AML-193 (cell line): Measurements from ENCODE around the gene SSU72.
"Not testable (repeated sequence)": the region's sequence is repeated elsewhere in the genome, so short reads cannot be mapped to it uniquely, and the experiment has no call there.

Experiments
- DNase-seq, 2 experiments: peaks; one replicate each; lab custom pipeline; 2025; lab: John Stamatoyannopoulos, UW

The SSU72 gene

GRCh38 chr1:1595341-1595740, 20.7 kb upstream of the SSU72 start:
- not testable (repeated sequence) for DNase-seq

GRCh38 chr1:1594602-1595260, 20.1 kb upstream of the SSU72 start:
- no peak for DNase-seq

- DNase-seq = no peak
These were observed 19.4 kb upstream of the SSU72 start for GRCh38 chr1:1593834-1594601.

GRCh38 chr1:1591452-1591851, 16.8 kb upstream of the SSU72 start:
- no peak for DNase-seq

- no peak for DNase-seq
These were observed 8.8 kb upstream of the SSU72 start for GRCh38 chr1:1583347-1584010.

GRCh38 chr1:1582585-1583346, 8.1 kb upstream of the SSU72 start:
- no peak for DNase-seq

- no peak for DNase-seq
These were observed 3.8 kb upstream of the SSU72 start for GRCh38 chr1:1578371-1578940.

- no peak for DNase-seq
These were observed 2.8 kb upstream of the SSU72 start for GRCh38 chr1:1577367-1578011.

GRCh38 chr1:1573843-1574720, 581 bp downstream of the SSU72 start:
- peak; percentile 51 to 53 for DNase-seq

GRCh38 chr1:1569341-1569740, 5.3 kb downstream of the SSU72 start:
- no peak for DNase-seq

GRCh38 chr1:1567891-1568291, 6.8 kb downstream of the SSU72 start:
- no peak for DNase-seq

- DNase-seq = no peak
These were observed 7.3 kb downstream of the SSU72 start for GRCh38 chr1:1567152-1567875.

- no peak for DNase-seq
These were observed 9.3 kb downstream of the SSU72 start for GRCh38 chr1:1565340-1565739.

GRCh38 chr1:1564268-1564667, 10.4 kb downstream of the SSU72 start:
- DNase-seq = no peak

GRCh38 chr1:1563688-1564087, 11.0 kb downstream of the SSU72 start:
- no peak for DNase-seq

- DNase-seq = no peak
These were observed 12.0 kb downstream of the SSU72 start for GRCh38 chr1:1562556-1563195.

- DNase-seq = no peak
These were observed 12.7 kb downstream of the SSU72 start for GRCh38 chr1:1561801-1562470.

- no peak for DNase-seq
These were observed 14.5 kb downstream of the SSU72 start for GRCh38 chr1:1560178-1560577.

GRCh38 chr1:1559066-1559465, 15.6 kb downstream of the SSU72 start:
- DNase-seq = no peak
